ENCODE data around the gene POLR2J2.
"Not testable (repeated sequence)": the region's sequence is repeated elsewhere in the genome, so short reads cannot be mapped to it uniquely, and the experiment has no call there.

POLR2J2 gene

GRCh38 chr7:102667523-102667922 lies 3.9 kb downstream of the POLR2J2 start:
- DNase-seq = not testable (repeated sequence)

GRCh38 chr7:102666850-102667249 lies 4.6 kb downstream of the POLR2J2 start:
- DNase-seq = not testable (repeated sequence)

- DNase-seq = not testable (repeated sequence)
Measured at GRCh38 chr7:102664765-102665164, 6.7 kb downstream of the POLR2J2 start.

- DNase-seq = not testable (repeated sequence)
Measured at GRCh38 chr7:102649924-102650323, 21.5 kb downstream of the POLR2J2 start, which contains the start of gene SPDYE2B. Gene SPDYE2B (plus strand): TSS chr7:102650319. CDS start chr7:102652349, 2,030 bp downstream.

- not testable (repeated sequence) for DNase-seq
Measured at GRCh38 chr7:102647813-102648212, 23.6 kb downstream of the POLR2J2 start.

- DNase-seq = not testable (repeated sequence)
Measured at GRCh38 chr7:102643404-102643803, 28.1 kb downstream of the POLR2J2 start.

GRCh38 chr7:102642691-102643090 lies 28.8 kb downstream of the POLR2J2 start, which contains the start of gene UPK3BL1:
Gene UPK3BL1 (minus strand): TSS chr7:102642791. CDS start chr7:102642741, 50 bp downstream.
- DNase-seq = not testable (repeated sequence)

- not testable (repeated sequence) for DNase-seq
Measured at GRCh38 chr7:102638848-102639247, 32.6 kb downstream of the POLR2J2 start.

GRCh38 chr7:102636956-102637355 lies 34.5 kb downstream of the POLR2J2 start:
- not testable (repeated sequence) for DNase-seq

GRCh38 chr7:102635354-102635753 lies 36.1 kb downstream of the POLR2J2 start:
- not testable (repeated sequence) for DNase-seq

- DNase-seq = not testable (repeated sequence)
Measured at GRCh38 chr7:102634299-102634698, 37.2 kb downstream of the POLR2J2 start.

GRCh38 chr7:102630622-102631021 lies 40.8 kb downstream of the POLR2J2 start:
- not testable (repeated sequence) for DNase-seq

- not testable (repeated sequence) for DNase-seq
Measured at GRCh38 chr7:102627271-102627904, 44.1 kb downstream of the POLR2J2 start.

GRCh38 chr7:102618122-102618521 lies 53.3 kb downstream of the POLR2J2 start:
- DNase-seq = not testable (repeated sequence)

GRCh38 chr7:102616507-102617125 lies 54.8 kb downstream of the POLR2J2 start, which contains the start of gene RASA4:
Gene RASA4 (minus strand): TSS chr7:102616756. CDS start chr7:102616689, 67 bp downstream.
- DNase-seq = not testable (repeated sequence)

All from NCI-H1092 (cell line).